Activated CD8-positive, alpha-beta memory T cell treated with anti-CD3 and anti-CD28 coated beads for 24 hours (primary cell): ENCODE data around the gene NOP14.
"Not testable (repeated sequence)": the region's sequence is repeated elsewhere in the genome, so short reads cannot be mapped to it uniquely, and the experiment has no call there.

ENCODE experiments used
- DNase-seq: peaks from one replicate; pipeline ENCODE4 v3.0.0-alpha.2; 2020

NOP14 gene

DNA sequence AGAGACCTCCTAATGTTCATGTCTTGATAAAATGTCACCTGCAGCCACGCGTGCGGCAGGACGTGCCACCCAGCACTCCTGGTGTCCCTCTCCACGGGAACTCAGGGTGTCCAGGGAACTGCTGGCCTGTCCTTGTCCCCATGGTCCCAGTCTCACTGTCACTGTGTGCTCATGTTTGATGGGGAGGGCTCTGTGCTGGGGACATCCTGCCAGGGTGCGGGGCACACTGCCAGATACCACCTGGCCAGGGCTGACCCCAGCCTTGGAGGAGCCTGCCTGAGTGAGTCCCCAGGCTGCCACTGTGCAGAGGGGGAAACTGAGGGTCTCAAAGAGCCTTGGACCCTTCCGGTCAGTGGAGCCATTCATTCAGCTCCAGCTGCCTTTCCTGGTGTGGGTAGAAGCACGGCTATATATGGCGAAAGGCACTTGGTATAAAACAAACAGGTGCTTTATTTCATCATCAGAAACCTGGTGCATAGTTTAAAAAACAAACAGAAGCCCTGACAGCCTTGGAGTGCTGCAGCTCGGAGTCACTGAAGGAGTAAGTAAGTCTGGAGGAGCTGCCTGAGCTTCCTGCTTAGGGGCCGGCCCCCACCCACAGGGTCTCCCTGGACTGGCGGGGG is 33.0 kb downstream of the NOP14 start:
- DNase-seq: peak; percentile 54

DNA sequence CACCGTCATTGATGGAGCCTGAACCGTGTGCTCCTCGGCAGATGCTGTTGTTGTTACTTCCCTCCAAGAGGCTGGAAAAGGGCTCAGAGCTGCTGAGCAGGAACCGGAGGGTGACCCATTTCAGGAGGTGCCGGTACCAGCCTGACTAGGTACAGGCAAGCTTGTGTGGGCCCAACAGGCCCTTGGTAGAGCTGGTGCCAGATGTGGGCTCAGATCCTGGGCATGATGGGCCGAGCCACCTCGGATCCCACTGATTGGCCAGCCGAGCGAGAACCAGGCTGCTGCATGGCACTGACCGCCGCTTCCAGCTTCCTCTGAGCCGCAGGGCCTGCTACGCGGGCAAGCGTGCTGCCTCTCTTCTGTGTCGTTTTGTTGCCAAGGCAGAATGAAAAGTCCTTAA is 33.7 kb downstream of the NOP14 start:
- no peak for DNase-seq

DNA sequence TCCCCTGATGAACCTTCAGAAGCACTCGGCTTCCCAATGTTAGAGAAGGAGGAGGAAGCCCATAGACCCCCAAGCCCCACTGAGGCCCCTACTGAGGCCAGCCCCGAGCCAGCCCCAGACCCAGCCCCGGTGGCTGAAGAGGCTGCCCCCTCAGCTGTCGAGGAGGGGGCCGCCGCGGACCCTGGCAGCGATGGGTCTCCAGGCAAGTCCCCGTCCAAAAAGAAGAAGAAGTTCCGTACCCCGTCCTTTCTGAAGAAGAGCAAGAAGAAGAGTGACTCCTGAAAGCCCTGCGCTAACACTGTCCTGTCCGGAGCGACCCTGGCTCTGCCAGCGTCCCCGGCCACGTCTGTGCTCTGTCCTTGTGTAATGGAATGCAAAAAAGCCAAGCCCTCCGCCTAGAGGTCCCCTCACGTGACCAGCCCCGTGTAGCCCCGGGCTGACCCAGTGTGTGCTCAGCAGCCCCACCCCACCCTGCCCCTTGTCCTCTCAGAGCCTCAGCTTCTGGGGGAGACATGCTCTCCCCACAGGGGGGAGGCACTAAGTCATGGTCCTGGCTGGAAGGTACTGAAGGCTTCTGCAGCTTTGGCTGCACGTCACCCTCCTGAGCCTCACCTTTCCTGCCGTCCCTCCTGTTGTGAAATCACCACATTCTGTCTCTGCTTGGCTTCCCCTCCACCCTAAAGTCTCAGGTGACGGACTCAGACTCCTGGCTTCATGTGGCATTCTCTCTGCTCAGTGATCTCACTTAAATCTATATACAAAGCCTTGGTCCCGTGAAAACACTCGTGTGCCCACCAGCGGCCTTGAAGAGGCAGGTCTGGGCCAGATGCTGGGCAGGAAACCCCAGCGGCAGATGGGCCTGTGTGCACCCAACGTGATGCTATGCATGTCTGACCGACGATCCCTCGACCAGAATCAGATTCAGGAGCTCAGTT is 34.7 kb downstream of the NOP14 start:
- peak; percentile 49 for DNase-seq

DNA sequence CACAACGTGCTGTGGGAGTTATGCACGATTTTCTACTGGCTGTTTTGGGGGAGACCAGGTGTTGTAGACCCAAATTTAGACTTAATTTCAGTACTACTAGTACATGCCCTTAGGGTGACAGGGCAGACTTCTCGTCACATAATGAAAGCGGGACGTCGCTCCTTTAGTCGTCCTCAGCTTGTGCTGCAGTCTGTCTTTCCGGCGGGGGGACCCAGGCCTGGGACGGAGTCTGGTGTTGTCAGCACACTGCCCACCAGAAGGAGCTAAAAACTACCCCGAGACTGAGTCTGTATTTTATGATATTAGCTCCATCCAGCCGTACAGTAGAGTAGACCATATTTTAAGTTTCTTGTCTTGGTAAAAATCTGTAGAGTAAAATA is 35.5 kb downstream of the NOP14 start:
- DNase-seq: no peak

DNA sequence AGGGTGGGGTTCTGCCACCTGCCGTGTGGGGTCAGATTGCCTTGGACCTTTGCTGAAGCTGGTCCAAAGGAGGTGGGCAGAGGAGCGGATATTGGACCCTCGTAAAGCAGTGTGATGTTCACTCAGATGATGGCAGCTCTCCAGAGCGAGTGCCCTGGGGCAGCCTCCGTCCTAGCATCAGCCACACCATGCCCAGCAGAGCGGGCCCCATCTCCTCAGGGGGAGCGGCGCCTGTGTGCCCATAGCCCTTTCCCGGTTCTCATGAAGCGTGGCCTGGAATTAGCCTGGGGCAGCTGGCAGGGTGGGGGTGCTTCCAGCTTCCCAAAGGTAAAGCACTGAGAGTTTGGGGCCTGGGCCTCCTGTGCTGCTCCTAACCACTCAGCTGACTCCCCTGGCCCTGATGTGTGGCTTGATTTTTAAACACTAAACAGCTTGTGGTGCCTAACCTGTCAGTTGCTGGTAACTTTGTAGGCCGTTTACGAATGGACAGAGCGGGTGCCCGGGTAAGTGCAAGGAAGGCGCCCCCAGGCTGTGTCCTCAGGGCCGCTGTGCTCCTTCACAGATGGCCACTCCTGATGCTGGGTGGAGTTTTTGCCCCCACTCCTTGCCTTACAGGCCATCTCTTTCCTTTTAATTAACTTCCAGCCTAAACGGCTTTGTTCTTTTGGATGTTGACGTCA is 36.0 kb downstream of the NOP14 start:
- no peak for DNase-seq

DNA sequence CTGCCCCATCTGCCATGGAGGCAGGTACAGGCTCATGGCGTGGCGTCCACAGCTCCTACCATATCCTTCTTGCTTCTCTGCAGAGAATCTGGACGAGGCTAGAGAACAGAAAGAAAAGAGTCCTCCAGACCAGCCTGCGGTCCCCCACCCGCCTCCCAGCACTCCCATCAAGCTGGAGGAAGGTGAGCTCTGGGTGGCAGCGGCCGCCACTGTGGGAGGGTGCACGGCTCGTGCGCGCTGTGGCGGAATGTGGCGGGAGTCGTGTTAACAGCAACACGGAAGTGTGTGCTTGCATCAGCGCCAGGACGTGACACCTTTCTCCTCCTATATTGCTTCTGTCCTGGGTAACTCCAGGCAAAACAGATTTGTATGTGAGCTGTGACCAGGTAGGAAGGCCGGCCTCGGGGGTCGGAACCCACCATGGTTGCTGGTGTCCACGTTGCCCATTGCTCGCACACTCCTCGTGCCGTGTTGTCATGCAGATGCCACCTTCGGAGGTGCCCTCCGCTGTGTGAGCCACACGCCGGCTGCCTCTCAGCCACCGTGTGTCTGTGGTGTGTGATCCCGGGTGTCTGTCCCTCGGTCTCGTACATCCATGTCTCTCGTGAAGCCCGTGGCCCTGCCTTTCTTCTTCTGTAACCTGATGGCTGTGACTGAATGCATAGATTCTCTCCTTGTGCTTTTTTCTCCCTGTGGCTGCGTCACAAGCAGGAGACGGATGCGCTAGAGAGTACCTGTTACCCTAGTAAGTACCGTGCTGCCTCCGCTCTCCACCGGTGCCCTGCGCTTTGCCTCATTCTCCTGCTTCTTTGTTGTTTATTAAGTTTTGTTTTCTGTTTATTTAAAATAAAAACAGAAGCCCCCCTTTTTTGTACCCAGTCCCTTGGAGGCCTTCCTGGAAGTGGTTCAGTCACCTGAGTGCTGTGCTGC is 37.0 kb downstream of the NOP14 start:
- DNase-seq: peak; percentile 48

DNA sequence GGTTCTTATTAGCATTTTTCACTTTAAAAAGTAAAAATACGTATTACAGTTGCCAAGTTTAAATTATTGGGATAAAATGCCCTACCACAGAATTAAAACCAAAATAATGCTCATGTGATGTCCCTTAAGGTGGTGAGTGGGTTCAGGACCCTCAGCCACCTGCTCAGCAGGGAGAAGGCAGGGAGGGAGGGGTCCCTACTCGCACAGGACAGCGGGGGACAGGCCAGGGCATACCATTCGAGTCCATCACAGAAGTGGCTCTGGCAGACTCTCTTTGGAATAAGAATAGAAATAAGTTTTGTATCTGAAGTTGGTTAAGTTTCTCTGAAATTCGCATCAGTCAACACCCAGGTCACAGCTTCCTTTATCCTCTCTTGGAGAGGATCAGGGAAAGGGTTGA is 37.7 kb downstream of the NOP14 start:
- no peak for DNase-seq

DNA sequence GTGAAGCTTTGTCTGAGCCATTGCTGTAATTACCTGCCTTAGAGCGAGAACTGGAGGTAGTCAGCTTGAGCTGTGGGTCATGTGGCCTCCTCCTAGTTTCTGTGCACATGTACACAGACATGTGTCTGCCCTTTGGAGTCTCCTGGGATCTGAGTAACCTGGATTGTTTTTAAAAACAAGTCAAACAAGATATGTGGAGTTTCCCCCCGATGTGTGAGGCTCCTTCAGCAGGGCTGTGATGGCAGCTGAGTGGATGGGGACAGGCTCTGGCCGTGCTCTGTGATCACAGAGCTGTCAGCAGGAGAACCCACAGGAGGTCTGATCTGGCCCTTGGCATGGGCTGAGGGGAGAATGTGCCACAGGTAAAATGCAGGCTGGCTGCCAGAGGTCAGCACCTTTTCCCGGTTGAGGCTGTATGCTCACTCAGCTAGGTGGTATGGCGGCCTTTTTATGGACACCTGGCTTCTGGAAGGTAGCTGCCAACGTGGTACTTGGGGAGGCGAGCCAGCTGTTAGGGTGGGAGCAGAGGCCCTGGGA is 38.4 kb downstream of the NOP14 start:
- DNase-seq: no peak

DNA sequence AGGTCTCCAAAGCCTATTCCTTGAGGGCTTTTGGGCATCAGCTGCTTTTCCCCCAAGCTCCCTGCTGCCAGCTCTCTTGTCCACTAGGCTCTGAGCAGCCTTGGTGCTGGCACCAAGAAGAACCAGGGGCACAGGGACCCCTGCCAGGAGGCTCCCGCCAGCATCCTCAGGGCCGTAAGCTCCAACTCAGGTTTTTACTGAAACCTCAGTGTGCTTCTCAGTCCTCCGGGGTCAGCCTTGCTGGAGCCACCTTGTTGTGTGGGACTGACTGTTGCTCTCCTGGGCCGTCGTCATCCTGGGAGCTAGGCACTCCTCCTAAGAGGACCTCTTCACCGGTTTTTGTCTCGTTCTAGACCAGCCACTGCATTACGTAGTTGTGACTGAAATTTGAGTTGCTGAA is 38.9 kb downstream of the NOP14 start:
- DNase-seq: no peak

DNA sequence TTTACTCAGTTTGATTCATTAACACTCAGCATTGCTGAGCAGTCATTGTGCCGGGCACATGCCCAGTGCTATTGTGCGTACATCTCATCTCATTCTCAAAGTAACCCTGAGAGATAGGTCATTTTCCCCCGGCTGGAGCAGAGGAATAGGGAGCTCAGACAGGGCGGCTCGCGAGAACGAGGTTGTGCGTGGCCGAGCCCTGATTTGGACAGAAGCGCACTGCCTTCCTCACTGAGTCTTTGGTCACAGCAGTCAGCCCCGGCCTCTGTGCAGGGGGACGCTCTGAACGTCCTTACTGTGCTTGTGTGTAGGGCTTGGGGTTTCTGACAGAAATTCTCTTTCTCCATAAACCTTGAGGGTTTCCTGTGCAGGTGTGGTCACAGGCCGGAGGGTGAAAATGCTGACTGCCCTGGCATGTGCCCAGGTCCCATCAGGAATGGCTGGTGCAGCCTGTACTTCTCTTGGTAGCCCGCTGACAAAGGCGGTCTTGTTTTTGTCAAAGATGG is 39.5 kb downstream of the NOP14 start:
- DNase-seq: no peak

DNA sequence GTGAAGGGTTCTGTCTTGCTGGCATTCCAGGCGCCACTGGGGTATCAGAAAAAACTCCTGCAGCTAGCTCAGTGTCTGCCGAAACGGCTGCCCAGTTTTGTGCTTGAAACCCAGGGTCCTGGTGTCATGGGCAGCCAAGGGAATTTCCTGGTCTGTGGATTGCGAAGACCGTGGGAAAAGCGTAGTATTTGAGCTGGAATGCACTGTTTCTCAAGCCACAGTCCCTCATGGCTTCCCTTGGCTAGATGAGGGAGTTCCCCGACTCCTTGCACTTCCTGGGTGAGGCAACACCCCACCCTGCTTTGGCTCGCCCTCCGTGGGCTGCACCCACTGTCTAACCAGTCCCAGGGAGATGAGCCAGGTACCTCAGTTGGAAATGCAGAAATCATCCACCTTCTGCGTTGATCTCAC is 40.1 kb downstream of the NOP14 start:
- no peak for DNase-seq

DNA sequence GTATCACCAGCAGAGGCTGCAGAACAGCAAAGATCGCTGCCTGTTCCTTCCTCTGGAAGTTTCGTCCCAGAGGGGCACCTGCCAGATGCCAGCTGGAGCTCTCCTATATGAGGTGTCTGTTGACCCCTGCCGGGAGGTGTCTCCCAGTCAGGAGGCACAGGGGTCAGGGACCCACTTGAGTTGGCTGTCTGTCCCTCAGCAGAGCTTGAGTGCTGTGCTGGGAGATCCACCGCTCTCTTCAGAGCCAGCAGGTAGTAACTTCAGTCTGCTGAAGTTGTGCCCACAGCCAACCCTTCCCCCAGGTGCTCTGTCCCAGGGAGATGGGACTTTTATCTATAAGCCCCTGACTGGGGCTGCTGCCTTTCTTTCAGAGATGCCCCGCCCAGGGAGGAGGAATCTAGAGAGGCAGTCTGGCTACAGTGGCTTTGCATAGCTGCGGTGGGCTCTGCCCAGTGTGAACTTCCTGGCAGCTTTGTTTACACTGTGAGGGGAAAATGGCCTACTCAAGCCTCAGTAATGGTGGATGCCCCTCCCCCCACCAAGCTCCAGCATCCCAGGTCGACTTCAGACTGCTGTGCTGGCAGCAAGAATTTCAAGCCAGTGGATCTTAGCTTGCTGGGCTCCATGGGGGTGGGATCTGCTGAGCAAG is 40.6 kb downstream of the NOP14 start:
- not testable (repeated sequence) for DNase-seq

DNA sequence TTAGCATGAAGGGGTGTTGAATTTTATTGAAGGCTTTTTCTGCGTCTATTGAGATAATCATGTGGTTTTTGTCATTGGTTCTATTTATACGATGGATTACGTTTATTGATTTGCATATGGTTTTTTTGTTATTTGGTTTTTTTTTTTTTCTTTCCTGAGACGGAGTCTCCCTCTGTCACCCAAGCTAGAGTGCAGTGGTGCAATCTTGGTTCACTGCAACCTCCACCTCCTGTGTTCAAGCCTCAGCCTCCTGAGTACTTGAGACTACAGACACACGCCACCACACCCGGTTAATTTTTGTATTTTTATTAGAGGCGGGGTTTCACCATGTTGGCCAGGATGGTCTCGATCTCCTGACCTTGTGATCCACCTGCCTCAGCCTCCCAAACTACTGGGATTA is 44.5 kb downstream of the NOP14 start:
- DNase-seq: not testable (repeated sequence)

DNA sequence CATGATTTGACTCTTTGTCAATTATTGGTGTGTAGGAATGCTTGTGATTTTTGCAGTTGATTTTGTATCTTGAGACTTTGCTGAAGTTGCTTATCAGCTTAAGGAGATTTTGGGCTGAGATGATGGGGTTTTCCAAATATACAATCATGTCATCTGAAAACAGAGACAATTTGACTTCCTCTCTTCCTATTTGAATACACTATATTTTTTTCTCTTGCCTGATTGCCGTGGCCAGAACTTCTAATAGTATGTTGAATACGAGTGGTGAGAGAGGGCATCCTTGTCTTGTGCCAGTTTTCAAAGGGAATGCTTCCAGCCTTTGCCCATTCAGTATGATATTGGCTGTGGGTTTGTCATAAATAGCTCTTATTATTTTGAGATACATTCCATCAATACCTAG is 44.9 kb downstream of the NOP14 start:
- not testable (repeated sequence) for DNase-seq

DNA sequence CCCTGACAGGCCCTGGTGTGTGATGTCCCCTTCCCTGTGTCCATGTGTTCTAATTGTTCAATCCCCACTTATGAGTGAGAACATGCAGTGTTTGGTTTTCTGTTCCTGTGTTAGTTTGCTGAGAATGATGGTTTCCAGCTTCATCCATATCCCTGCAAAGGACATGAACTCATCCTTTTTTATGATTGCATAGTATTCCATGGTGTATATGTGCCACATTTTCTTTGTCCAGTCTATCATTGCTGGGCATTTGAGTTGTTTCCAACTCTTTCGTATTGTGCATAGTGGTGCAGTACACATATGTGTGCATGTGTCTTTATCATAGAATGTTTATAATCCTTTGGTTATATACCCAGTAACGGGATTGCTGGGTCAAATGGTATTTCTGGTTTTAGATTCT is 46.5 kb downstream of the NOP14 start:
- DNase-seq: not testable (repeated sequence)

DNA sequence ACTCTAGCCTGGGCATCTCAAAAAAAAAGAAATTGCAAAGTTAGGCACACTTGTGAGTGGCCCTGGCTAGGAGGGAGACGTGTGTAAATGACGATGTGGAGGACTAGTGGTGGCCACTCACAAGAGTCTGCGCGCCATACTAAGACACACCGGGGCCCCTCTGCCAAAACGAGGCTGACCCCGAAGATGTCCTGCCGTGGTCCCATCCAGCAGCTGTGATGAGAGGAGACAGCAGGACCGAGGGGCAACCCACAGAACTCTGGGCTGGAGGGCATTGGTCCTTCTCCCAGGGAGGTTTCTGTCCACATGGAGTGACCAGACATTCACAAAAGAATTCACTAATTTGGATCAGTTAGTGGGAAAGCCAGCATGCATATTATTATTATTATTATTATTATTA is 47.4 kb downstream of the NOP14 start:
- DNase-seq: no peak

DNA sequence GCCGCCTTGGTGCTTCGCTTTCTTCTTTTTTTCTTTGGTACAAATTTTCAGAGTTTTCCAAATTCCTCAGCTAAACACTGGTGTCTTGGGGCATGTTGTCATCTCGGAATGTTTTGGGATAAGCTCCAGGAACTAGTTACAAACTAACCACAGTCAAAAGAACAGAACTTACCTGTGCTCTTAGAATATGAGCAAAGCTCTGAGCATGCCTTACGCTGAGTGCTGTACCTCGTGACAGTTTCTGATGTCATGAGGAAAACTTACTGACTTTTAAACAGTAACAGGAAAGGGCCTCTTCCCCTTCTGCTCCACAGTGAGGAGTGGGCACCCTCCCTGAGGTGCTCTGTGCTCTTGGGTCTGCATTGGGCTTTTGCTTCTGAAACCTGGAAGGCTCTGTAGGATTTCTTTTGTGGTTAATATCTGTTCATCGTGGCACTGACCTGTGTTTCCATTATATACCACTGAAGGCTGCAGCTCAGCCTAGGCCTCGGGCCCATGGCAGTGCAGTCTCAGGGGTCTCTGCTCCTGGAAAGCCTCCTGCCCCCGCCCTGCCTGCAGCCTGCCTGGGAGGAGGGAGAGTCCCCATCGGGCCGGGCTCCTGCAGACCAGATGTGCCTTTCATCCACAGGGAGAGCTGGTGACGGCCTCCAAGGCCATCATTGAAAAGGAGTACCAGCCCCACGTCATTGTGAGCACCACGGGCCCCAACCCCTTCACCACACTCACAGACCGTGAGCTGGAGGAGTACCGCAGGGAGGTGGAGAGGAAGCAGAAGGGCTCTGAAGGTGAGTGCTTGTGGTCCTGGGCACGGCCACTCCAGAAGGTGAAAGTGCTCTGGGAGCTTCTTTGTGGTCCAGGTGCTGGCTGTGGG is 48.7 kb downstream of the NOP14 start:
- no peak for DNase-seq

DNA sequence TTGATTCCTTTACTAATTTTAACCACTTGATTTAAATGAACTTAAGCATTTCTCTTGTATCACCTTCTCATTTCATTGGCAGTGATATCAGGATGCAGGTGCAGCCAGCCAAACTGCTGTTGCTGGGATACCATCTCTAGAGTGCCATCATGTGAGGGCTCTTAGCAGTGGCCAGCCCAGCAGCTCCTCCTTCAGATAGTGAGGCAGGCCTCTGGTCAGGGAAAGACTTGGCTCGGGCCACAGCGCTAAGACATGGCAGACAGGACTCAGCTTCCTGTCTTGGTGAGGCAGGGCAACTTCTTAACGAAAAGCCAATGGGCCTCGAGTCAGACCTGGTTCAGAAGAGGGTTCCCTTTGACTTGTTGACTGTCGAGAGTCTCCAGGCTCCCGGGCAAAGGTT is 50.0 kb downstream of the NOP14 start:
- no peak for DNase-seq

DNA sequence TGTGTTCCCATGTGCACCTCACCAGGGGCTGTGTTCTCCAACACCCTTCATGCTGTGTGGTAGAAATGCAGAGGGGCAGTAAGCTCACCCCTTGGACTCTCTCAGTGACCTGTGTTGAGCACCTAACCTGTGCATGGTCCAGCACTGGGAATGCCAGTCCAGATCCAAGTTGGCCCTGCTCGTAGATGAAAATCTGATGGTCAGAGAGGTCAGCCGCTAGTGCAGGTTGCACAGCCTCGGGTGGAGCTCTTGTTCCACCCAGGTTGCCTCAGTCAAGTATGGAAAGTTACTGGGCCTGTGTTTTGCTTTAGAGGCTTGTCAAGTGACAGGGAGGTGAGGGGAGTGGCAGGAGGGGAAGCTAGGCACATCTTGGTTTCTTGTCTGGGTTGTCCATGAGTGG is 51.3 kb downstream of the NOP14 start:
- DNase-seq: no peak

DNA sequence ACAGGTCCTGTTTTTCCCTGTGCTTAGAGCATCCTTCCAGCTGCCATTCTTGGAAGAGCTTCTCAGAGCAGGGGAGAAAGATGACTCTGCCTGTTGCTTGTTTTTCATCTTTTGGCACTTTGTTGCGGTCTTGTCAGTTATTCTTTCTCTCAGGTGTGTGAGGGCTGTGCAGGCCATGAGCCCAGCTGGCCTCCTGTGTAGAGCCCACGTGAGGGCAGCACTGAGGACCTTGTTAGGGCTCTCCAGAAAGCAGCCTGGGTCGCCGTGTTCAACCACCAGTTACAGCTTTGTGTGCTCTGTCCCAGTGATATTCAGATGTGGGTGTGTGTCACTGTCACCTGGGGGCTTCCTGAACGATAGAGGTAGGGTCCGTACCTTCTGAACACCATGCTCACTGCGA is 52.8 kb downstream of the NOP14 start:
- no peak for DNase-seq

DNA sequence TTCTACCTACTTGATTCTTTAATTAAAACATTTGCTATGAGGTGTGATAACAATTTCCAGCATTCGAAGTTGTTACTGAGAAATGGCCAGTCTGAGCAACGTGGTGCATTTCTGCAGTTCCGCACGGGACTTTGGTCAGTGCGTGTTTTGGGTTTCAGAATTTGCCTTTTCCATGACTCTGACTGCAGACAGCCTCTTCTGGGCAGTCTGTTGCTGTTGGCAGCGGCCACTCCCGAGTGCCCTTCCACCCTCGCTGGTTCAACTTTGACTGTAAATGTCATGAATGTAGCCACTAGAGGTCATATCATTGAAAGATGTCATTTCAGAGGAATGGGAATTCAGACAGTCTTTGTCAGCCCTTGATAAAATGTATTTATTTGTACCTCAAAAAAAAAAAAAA is 53.6 kb downstream of the NOP14 start:
- no peak for DNase-seq
